ENCODE data around the gene ZBTB16.

DNA sequence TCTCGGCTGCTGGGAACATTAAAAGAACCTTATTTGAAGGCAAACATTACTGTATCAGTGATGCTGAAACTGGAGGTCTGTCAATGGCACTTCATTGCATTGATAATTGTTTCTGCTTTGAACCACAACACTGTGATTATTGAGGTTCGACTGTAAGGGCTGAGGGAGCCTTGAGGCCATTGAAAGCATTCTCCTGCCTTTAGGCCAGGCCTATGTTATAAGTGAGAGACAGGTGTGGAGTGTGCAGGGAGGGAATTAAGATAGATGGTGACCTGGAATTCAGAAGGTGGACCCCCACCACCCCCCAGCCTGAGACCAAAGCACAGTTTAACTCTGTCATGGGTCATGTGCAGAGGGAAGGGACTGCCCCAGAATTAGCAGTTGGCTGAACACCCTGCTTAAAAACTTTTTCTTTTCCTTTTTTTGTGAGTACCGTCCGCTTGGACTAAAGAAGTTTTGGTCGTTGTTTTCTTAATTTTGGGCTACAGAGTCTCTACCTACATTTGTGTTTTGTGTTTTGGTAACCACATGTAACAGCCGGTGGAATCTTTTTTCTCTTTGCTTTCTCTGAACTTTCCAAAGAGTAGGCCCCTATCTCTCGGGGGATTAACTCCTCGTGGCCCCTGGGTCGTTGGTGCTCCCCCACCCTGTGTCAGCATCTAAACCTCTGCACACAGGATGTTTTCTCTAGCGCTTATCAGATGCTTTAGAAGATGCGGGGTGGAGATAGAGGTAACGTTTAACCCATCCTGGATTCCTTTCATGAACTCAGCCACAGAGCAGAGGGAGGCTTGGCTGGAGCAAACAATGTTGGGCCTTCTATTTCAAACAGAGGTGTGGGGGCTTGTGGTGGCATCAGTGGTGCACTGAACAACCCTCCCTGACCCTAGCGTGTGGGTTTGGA, 43.7 kb downstream of the ZBTB16 start:
- TF ChIP-seq, protein P1, sequence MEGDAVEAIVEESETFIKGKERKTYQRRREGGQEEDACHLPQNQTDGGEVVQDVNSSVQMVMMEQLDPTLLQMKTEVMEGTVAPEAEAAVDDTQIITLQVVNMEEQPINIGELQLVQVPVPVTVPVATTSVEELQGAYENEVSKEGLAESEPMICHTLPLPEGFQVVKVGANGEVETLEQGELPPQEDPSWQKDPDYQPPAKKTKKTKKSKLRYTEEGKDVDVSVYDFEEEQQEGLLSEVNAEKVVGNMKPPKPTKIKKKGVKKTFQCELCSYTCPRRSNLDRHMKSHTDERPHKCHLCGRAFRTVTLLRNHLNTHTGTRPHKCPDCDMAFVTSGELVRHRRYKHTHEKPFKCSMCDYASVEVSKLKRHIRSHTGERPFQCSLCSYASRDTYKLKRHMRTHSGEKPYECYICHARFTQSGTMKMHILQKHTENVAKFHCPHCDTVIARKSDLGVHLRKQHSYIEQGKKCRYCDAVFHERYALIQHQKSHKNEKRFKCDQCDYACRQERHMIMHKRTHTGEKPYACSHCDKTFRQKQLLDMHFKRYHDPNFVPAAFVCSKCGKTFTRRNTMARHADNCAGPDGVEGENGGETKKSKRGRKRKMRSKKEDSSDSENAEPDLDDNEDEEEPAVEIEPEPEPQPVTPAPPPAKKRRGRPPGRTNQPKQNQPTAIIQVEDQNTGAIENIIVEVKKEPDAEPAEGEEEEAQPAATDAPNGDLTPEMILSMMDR (IDR thresholded peaks at IDR 0.05) = no peak
- no peak for TF ChIP-seq POLR2A (IDR thresholded peaks at IDR 0.05)

All from heart left ventricle (tissue), 13 donors.